Fibroblast of skin of right quadriceps (primary cell): ENCODE results near the gene USP17L21.
"Not testable (repeated sequence)": the region's sequence is repeated elsewhere in the genome, so short reads cannot be mapped to it uniquely, and the experiment has no call there.

Experiments
- DNase-seq: peaks from one replicate; pipeline ENCODE4 v3.0.0-alpha.2; 2013

The USP17L21 gene, protein sequence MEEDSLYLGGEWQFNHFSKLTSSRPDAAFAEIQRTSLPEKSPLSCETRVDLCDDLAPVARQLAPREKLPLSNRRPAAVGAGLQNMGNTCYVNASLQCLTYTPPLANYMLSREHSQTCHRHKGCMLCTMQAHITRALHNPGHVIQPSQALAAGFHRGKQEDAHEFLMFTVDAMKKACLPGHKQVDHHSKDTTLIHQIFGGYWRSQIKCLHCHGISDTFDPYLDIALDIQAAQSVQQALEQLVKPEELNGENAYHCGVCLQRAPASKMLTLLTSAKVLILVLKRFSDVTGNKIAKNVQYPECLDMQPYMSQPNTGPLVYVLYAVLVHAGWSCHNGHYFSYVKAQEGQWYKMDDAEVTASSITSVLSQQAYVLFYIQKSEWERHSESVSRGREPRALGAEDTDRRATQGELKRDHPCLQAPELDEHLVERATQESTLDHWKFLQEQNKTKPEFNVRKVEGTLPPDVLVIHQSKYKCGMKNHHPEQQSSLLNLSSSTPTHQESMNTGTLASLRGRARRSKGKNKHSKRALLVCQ

DNA sequence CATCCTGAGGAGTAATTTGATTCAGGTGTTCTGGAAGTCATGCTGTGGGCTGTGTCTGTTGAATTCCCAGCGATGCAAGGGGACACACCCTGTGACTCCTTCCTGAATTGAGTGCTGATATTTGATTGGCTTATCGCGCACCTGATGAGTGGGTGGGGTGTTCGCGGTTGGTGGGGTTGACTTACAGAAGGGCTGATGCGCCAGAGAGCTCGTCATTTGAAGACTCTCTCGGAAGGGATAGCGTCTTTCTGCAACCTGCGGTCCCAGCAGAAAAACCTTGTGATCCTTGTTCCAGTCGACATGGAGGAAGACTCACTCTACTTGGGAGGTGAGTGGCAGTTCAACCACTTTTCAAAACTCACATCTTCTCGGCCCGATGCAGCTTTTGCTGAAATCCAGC lies at the start of gene USP17L21:
Gene USP17L21 (plus strand): TSS at position 301 of the 400 bp plus-strand sequence. CDS start 0 bp downstream, at position 301.
- DNase-seq: not testable (repeated sequence)

DNA sequence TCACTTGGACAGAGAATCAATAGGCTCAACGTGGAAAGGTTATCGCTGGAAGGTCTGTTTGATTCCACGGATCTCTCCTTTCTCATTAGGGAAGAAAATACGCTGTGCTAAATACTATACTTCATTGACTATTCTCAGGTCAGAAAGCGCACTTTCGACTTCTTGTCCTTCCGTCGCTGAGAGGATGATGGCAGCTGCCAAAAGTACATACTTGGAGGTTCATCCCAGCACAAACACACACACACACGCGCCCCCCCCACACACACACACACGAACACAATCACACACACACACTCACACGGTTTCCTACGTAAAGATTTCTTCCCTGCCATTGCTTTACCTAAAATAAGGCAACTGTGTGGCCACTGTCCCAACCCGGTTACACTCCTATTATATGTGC lies 48.0 kb upstream of the USP17L21 start:
- DNase-seq: not testable (repeated sequence)

DNA sequence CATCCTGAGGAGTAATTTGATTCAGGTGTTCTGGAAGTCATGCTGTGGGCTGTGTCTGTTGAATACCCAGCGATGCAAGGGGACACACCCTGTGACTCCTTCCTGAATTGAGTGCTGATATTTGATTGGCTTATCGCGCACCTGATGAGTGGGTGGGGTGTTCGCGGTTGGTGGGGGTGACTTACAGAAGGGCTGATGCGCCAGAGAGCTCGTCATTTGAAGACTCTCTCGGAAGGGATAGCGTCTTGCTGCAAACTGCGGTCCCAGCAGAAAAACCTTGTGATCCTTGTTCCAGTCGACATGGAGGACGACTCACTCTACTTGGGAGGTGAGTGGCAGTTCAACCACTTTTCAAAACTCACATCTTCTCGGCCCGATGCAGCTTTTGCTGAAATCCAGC lies 47.6 kb upstream of the USP17L21 start, which contains the start of gene USP17L11:
Gene USP17L11 (plus strand): TSS at position 301 of the 400 bp plus-strand sequence. CDS start 0 bp downstream, at position 301.
- DNase-seq: not testable (repeated sequence)

DNA sequence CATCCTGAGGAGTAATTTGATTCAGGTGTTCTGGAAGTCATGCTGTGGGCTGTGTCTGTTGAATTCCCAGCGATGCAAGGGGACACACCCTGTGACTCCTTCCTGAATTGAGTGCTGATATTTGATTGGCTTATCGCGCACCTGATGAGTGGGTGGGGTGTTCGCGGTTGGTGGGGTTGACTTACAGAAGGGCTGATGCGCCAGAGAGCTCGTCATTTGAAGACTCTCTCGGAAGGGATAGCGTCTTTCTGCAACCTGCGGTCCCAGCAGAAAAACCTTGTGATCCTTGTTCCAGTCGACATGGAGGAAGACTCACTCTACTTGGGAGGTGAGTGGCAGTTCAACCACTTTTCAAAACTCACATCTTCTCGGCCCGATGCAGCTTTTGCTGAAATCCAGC lies 42.8 kb upstream of the USP17L21 start, which contains the start of gene USP17L12:
Gene USP17L12 (plus strand): TSS at position 301 of the 400 bp plus-strand sequence. CDS start 0 bp downstream, at position 301.
- not testable (repeated sequence) for DNase-seq

DNA sequence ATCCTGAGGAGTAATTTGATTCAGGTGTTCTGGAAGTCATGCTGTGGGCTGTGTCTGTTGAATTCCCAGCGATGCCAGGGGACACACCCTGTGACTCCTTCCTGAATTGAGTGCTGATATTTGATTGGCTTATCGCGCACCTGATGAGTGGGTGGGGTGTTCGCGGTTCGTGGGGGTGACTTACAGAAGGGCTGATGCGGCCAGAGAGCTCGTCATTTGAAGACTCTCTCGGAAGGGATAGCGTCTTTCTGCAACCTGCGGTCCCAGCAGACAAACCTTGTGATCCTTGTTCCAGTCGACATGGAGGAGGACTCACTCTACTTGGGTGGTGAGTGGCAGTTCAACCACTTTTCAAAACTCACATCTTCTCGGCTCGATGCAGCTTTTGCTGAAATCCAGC lies 38.1 kb upstream of the USP17L21 start, which contains the start of gene USP17L13:
Gene USP17L13 (plus strand): TSS at position 301 of the 400 bp plus-strand sequence. CDS start 0 bp downstream, at position 301.
- not testable (repeated sequence) for DNase-seq

DNA sequence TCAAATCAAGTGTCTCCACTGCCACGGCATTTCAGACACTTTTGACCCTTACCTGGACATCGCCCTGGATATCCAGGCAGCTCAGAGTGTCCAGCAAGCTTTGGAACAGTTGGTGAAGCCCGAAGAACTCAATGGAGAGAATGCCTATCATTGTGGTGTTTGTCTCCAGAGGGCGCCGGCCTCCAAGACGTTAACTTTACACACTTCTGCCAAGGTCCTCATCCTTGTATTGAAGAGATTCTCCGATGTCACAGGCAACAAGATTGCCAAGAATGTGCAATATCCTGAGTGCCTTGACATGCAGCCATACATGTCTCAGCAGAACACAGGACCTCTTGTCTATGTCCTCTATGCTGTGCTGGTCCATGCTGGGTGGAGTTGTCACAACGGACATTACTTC lies 32.4 kb upstream of the USP17L21 start:
- DNase-seq: not testable (repeated sequence)

DNA sequence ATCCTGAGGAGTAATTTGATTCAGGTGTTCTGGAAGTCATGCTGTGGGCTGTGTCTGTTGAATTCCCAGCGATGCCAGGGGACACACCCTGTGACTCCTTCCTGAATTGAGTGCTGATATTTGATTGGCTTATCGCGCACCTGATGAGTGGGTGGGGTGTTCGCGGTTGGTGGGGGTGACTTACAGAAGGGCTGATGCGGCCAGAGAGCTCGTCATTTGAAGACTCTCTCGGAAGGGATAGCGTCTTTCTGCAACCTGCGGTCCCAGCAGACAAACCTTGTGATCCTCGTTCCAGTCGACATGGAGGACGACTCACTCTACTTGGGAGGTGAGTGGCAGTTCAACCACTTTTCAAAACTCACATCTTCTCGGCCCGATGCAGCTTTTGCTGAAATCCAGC lies 28.6 kb upstream of the USP17L21 start, which contains the start of gene USP17L15:
Gene USP17L15 (plus strand): TSS at position 301 of the 400 bp plus-strand sequence. CDS start 0 bp downstream, at position 301.
- not testable (repeated sequence) for DNase-seq

DNA sequence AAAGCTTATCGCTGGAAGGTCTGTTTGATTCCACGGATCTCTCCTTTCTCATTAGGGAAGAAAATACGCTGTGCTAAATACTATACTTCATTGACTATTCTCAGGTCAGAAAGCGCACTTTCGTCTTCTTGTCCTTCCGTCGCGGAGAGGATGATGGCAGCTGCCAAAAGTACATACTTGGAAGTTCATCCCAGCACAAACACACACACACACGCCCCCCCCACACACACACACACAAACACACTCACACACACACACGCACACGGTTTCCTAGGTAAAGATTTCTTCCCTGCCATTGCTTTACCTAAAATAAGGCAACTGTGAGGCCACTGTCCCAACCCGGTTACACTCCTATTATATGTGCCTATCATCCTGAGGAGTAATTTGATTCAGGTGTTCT lies 24.2 kb upstream of the USP17L21 start:
- peak; percentile 0 for DNase-seq

DNA sequence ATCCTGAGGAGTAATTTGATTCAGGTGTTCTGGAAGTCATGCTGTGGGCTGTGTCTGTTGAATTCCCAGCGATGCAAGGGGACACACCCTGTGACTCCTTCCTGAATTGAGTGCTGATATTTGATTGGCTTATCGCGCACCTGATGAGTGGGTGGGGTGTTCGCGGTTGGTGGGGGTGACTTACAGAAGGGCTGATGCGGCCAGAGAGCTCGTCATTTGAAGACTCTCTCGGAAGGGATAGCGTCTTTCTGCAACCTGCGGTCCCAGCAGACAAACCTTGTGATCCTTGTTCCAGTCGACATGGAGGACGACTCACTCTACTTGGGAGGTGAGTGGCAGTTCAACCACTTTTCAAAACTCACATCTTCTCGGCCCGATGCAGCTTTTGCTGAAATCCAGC lies 19.1 kb upstream of the USP17L21 start, which contains the start of gene USP17L17:
Gene USP17L17 (plus strand): TSS at position 301 of the 400 bp plus-strand sequence. CDS start 0 bp downstream, at position 301.
- DNase-seq: not testable (repeated sequence)

DNA sequence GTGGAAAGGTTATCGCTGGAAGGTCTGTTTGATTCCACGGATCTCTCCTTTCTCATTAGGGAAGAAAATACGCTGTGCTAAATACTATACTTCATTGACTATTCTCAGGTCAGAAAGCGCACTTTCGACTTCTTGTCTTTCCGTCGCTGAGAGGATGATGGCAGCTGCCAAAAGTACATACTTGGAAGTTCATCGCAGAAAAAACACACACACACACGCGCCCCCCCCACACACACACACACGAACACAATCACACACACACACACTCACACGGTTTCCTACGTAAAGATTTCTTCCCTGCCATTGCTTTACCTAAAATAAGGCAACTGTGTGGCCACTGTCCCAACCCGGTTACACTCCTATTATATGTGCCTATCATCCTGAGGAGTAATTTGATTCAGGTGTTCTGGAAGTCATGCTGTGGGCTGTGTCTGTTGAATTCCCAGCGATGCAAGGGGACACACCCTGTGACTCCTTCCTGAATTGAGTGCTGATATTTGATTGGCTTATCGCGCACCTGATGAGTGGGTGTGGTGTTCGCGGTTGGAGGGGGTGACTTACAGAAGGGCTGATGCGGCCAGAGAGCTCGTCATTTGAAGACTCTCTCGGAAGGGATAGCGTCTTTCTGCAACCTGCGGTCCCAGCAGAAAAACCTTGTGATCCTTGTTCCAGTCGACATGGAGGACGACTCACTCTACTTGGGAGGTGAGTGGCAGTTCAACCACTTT lies 14.6 kb upstream of the USP17L21 start, which contains the start of gene USP17L18:
Gene USP17L18 (plus strand): TSS at position 678 of the 728 bp plus-strand sequence. CDS start 0 bp downstream, at position 678.
- peak; percentile 0 for DNase-seq

DNA sequence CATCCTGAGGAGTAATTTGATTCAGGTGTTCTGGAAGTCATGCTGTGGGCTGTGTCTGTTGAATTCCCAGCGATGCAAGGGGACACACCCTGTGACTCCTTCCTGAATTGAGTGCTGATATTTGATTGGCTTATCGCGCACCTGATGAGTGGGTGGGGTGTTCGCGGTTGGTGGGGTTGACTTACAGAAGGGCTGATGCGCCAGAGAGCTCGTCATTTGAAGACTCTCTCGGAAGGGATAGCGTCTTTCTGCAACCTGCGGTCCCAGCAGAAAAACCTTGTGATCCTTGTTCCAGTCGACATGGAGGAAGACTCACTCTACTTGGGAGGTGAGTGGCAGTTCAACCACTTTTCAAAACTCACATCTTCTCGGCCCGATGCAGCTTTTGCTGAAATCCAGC lies 9.6 kb upstream of the USP17L21 start, which contains the start of gene USP17L19:
Gene USP17L19 (plus strand): TSS at position 301 of the 400 bp plus-strand sequence. CDS start 0 bp downstream, at position 301.
- DNase-seq: not testable (repeated sequence)

DNA sequence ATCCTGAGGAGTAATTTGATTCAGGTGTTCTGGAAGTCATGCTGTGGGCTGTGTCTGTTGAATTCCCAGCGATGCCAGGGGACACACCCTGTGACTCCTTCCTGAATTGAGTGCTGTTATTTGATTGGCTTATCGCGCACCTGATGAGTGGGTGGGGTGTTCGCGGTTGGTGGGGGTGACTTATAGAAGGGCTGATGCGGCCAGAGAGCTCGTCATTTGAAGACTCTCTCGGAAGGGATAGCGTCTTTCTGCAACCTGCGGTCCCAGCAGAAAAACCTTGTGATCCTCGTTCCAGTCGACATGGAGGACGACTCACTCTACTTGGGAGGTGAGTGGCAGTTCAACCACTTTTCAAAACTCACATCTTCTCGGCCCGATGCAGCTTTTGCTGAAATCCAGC lies 4.8 kb upstream of the USP17L21 start, which contains the start of gene USP17L20:
Gene USP17L20 (plus strand): TSS at position 301 of the 400 bp plus-strand sequence. CDS start 0 bp downstream, at position 301.
- DNase-seq: not testable (repeated sequence)

DNA sequence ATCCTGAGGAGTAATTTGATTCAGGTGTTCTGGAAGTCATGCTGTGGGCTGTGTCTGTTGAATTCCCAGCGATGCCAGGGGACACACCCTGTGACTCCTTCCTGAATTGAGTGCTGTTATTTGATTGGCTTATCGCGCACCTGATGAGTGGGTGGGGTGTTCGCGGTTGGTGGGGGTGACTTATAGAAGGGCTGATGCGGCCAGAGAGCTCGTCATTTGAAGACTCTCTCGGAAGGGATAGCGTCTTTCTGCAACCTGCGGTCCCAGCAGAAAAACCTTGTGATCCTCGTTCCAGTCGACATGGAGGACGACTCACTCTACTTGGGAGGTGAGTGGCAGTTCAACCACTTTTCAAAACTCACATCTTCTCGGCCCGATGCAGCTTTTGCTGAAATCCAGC lies 4.6 kb downstream of the USP17L21 start, which contains the start of gene USP17L22:
Gene USP17L22 (plus strand): TSS at position 301 of the 400 bp plus-strand sequence. CDS start 0 bp downstream, at position 301.
- not testable (repeated sequence) for DNase-seq

DNA sequence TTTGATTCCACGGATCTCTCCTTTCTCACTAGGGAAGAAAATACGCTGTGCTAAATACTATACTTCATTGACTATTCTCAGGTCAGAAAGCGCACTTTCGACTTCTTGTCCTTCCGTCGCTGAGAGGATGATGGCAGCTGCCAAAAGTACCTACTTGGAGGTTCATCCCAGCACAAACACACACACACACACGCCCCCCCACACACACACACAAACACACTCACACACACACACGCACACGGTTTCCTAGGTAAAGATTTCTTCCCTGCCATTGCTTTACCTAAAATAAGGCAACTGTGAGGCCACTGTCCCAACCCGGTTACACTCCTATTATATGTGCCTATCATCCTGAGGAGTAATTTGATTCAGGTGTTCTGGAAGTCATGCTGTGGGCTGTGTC lies 9.0 kb downstream of the USP17L21 start:
- not testable (repeated sequence) for DNase-seq
